Stimulated activated CD4-positive, alpha-beta T cell treated with anti-CD3 and anti-CD28 coated beads, Interleukin-15, amount 100 ng/mL, for 48 hours (primary cell): ENCODE results near the gene NEK4.
"Not testable (repeated sequence)": the region's sequence is repeated elsewhere in the genome, so short reads cannot be mapped to it uniquely, and the experiment has no call there.

Experiments used
- DNase-seq, 2 donors: peaks; one replicate each; pipeline ENCODE4 v3.0.0-alpha.2; 2020; ENCODE audit warnings: low read depth in 2 of 2

NEK4 gene

GRCh38 chr3:52777959-52778805 lies 7.4 kb upstream of the NEK4 start:
- no peak for DNase-seq

GRCh38 chr3:52777127-52777958 lies 6.6 kb upstream of the NEK4 start, which contains the start of gene ITIH1:
Gene ITIH1, plus strand, starts transcription at chr3:52777599. Its CDS starts 17 bp downstream, at chr3:52777616.
- DNase-seq, result no peak

- DNase-seq, result not testable (repeated sequence)
Measured at GRCh38 chr3:52776486-52776885, 5.7 kb upstream of the NEK4 start.

GRCh38 chr3:52775877-52776276 lies 5.1 kb upstream of the NEK4 start:
- no peak for DNase-seq

- no peak for DNase-seq
Measured at GRCh38 chr3:52774901-52775864, 4.4 kb upstream of the NEK4 start.

- no peak for DNase-seq
Measured at GRCh38 chr3:52774066-52774713, 3.5 kb upstream of the NEK4 start.

GRCh38 chr3:52773361-52774065 lies 2.8 kb upstream of the NEK4 start:
- no peak for DNase-seq

- no peak for DNase-seq
Measured at GRCh38 chr3:52771702-52772101, 962 bp upstream of the NEK4 start.

GRCh38 chr3:52771334-52771681 lies 568 bp upstream of the NEK4 start:
- no peak for DNase-seq

- DNase-seq, result no peak
Measured at GRCh38 chr3:52769786-52770455, 819 bp downstream of the NEK4 start.

- no peak for DNase-seq
Measured at GRCh38 chr3:52763466-52763865, 7.3 kb downstream of the NEK4 start.

GRCh38 chr3:52756141-52756540 lies 14.6 kb downstream of the NEK4 start:
- no peak for DNase-seq

- no peak for DNase-seq
Measured at GRCh38 chr3:52754373-52754772, 16.4 kb downstream of the NEK4 start.

- no peak for DNase-seq
Measured at GRCh38 chr3:52752045-52752660, 18.6 kb downstream of the NEK4 start.

- DNase-seq, result no peak
Measured at GRCh38 chr3:52743721-52744120, 27.0 kb downstream of the NEK4 start.

- no peak for DNase-seq
Measured at GRCh38 chr3:52743152-52743551, 27.6 kb downstream of the NEK4 start.

- DNase-seq, result no peak
Measured at GRCh38 chr3:52742418-52743041, 28.2 kb downstream of the NEK4 start.

- DNase-seq, result no peak
Measured at GRCh38 chr3:52739730-52740129, 31.0 kb downstream of the NEK4 start.

- DNase-seq, result no peak
Measured at GRCh38 chr3:52733256-52733891, 37.4 kb downstream of the NEK4 start.
